T-helper 2 cell (primary cell): Measurements from ENCODE around the gene ALOXE3.

Experiments used
- DNase-seq, 5 experiments: peaks; one replicate each; pipeline versions ENCODE4 v3.0.0 to v3.0.0-alpha.2; 2012 to 2022

ALOXE3 gene

DNA sequence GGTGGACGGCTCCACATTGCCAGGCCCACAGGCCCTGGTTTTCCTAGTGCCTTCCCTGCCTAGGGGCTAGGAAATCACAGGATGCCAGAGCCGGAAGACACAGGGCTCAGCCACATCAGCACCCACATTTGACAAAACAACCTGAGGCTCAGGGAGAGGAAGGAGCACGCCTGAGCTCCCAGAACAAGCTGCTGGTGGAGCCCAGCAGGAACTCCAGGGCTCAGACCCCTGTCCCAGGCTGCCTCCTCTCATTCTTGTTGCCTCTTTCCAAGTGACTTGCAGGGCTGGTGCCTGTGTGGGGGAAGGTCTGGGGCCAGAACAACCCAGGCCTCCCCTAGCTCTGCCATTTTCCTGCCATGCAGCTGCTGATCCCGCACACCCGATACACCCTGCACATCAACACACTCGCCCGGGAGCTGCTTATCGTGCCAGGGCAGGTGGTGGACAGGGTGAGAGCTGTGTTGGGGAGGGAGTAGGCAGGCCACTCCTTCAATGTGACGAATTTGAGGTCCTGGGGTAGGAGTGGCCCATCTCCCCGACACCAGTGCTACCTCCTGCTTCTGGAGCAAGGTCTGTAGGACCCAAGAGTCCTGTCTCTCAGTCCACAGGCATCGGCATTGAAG is 71.9 kb downstream of the ALOXE3 start:
- no peak for DNase-seq
